ENCODE data around the gene HAPLN1.

DNA sequence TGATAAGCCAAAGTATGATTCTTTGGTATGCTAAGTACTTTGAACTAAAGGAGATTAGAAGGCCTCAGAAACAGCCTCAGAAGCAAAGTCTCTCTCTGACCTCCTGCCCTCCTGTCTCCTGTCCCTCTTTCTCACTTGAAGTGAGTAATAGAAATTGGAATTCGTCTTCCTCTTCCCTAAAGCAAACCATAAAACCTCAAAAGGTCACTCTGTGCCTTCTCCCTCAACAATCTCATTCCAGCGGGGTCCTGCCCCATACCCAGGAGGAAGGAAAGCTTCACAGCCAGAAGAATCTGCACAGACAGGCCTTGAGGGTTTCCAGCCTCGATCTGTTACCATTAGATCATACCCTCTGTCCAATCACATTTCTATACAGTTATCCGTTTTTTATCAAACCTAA, 87.8 kb downstream of the HAPLN1 start:
- TF ChIP-seq, protein P1, sequence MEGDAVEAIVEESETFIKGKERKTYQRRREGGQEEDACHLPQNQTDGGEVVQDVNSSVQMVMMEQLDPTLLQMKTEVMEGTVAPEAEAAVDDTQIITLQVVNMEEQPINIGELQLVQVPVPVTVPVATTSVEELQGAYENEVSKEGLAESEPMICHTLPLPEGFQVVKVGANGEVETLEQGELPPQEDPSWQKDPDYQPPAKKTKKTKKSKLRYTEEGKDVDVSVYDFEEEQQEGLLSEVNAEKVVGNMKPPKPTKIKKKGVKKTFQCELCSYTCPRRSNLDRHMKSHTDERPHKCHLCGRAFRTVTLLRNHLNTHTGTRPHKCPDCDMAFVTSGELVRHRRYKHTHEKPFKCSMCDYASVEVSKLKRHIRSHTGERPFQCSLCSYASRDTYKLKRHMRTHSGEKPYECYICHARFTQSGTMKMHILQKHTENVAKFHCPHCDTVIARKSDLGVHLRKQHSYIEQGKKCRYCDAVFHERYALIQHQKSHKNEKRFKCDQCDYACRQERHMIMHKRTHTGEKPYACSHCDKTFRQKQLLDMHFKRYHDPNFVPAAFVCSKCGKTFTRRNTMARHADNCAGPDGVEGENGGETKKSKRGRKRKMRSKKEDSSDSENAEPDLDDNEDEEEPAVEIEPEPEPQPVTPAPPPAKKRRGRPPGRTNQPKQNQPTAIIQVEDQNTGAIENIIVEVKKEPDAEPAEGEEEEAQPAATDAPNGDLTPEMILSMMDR (conservative IDR thresholded peaks at IDR 0.05; ENCODE audit: low read length): no peak
- no peak for TF ChIP-seq EZH2phosphoT487 (IDR thresholded peaks at IDR 0.05; ENCODE audit: borderline replicate concordance)

Measured in Loucy (cell line).